ENCODE data around the gene TMEM14A.
A peak's percentile ranks its signal among the peaks of the same experiment; 100 is the strongest.
"Not testable (repeated sequence)": the region's sequence is repeated elsewhere in the genome, so short reads cannot be mapped to it uniquely, and the experiment has no call there.

TMEM14A gene

GRCh38 chr6:52657870-52658269 is 13.0 kb upstream of the TMEM14A start:
- no peak for DNase-seq (ENCODE audit: low read depth in 2 of 2)

GRCh38 chr6:52661551-52661950 is 9.4 kb upstream of the TMEM14A start:
- no peak for DNase-seq (ENCODE audit: low read depth in 2 of 2)

- DNase-seq (ENCODE audit: low read depth in 2 of 2): no peak
Observed at GRCh38 chr6:52662031-52662430, 8.9 kb upstream of the TMEM14A start.

GRCh38 chr6:52663120-52663935 is 7.6 kb upstream of the TMEM14A start:
- peak; percentile 30 to 32 for DNase-seq (ENCODE audit: low read depth in 2 of 2)

- DNase-seq (ENCODE audit: low read depth in 2 of 2): no peak
Observed at GRCh38 chr6:52663936-52664185, 7.1 kb upstream of the TMEM14A start.

- DNase-seq (ENCODE audit: low read depth in 2 of 2): peak; percentile 37 to 56
Observed at GRCh38 chr6:52664186-52664990, 6.5 kb upstream of the TMEM14A start.

GRCh38 chr6:52664991-52665686 is 5.8 kb upstream of the TMEM14A start:
- no peak for DNase-seq (ENCODE audit: low read depth in 2 of 2)

GRCh38 chr6:52666071-52666470 is 4.8 kb upstream of the TMEM14A start:
- no peak for DNase-seq (ENCODE audit: low read depth in 2 of 2)

- no peak for DNase-seq (ENCODE audit: low read depth in 2 of 2)
Observed at GRCh38 chr6:52666523-52666922, 4.4 kb upstream of the TMEM14A start.

GRCh38 chr6:52667572-52667971 is 3.3 kb upstream of the TMEM14A start:
- no peak for DNase-seq (ENCODE audit: low read depth in 2 of 2)

GRCh38 chr6:52671676-52672075 is 763 bp downstream of the TMEM14A start:
- DNase-seq (ENCODE audit: low read depth in 2 of 2): no peak

GRCh38 chr6:52672412-52673025 is 1.6 kb downstream of the TMEM14A start:
- DNase-seq (ENCODE audit: low read depth in 2 of 2): no peak

GRCh38 chr6:52674666-52675065 is 3.8 kb downstream of the TMEM14A start:
- DNase-seq (ENCODE audit: low read depth in 2 of 2): no peak

GRCh38 chr6:52675372-52675771 is 4.5 kb downstream of the TMEM14A start:
- DNase-seq (ENCODE audit: low read depth in 2 of 2): no peak

- DNase-seq (ENCODE audit: low read depth in 2 of 2): not testable (repeated sequence)
Observed at GRCh38 chr6:52676631-52677030, 5.7 kb downstream of the TMEM14A start.

- DNase-seq (ENCODE audit: low read depth in 2 of 2): no peak
Observed at GRCh38 chr6:52681416-52681815, 10.5 kb downstream of the TMEM14A start.

GRCh38 chr6:52686878-52687699 is 16.2 kb downstream of the TMEM14A start:
- no peak for DNase-seq (ENCODE audit: low read depth in 2 of 2)

- DNase-seq (ENCODE audit: low read depth in 2 of 2): no peak
Observed at GRCh38 chr6:52689857-52690256, 18.9 kb downstream of the TMEM14A start.

- DNase-seq (ENCODE audit: low read depth in 2 of 2): no peak
Observed at GRCh38 chr6:52691718-52692117, 20.8 kb downstream of the TMEM14A start.

GRCh38 chr6:52693773-52694172 is 22.9 kb downstream of the TMEM14A start:
- no peak for DNase-seq (ENCODE audit: low read depth in 2 of 2)

GRCh38 chr6:52694404-52694803 is 23.5 kb downstream of the TMEM14A start:
- no peak for DNase-seq (ENCODE audit: low read depth in 2 of 2)

All from activated CD4-positive, alpha-beta T cell treated with anti-CD3 and anti-CD28 coated beads for 24 hours (primary cell).